GM23338 (cell line): ENCODE results near the gene CRABP1. TPM values are rescaled to one million over a fixed set of nuclear protein-coding genes. Genes with fewer than 3 reads are reported as not detected.

Source experiments
- ATAC-seq: fragments of 200-7000 bp; cut with Tn5 transposase; 3 replicates; pipeline ENCODE4 v1.9.1; 2020
- DNase-seq: peaks from one replicate; pipeline ENCODE4 v3.0.0-alpha.2; 2015; ENCODE audit warnings: low spot score
- H2AFZ ChIP-seq: fragments of 200-600 bp; sonication (generic); 2 replicates; pipeline ENCODE4 v1.8.0; 2016; ENCODE audit warnings: antibody characterized with exemption, mild to moderate bottlenecking, moderate library complexity
- H3F3A ChIP-seq: fragments of 200-600 bp; sonication (generic); replicated peaks from 2 replicates; pipeline ENCODE4 v1.8.0; 2017; ENCODE audit warnings: antibody characterized with exemption, mixed run types, low read depth
- H3K27ac ChIP-seq: fragments of 200-600 bp; sonication (generic); 2 replicates; pipeline ENCODE4 v1.6.1; 2016; ENCODE audit warnings: low read depth
- H3K27me3 ChIP-seq: fragments of 200-600 bp; sonication (generic); 2 replicates; pipeline ENCODE4 v1.8.0; 2016; ENCODE audit warnings: mild to moderate bottlenecking, mixed run types, moderate library complexity; ENCODE audit not compliant: insufficient read depth
- H3K36me3 ChIP-seq: fragments of 200-600 bp; sonication (generic); 2 replicates; pipeline ENCODE4 v1.8.0; 2016; ENCODE audit warnings: mild to moderate bottlenecking; ENCODE audit not compliant: insufficient read depth
- H3K4me1 ChIP-seq: fragments of 200-600 bp; sonication (generic); 2 replicates; pipeline ENCODE4 v1.8.0; 2016; ENCODE audit warnings: mild to moderate bottlenecking, moderate library complexity; ENCODE audit not compliant: insufficient read depth
- H3K4me2 ChIP-seq: fragments of 200-600 bp; sonication (generic); 2 replicates; pipeline ENCODE4 v1.7.1; 2017; ENCODE audit warnings: mixed run types
- H3K4me3 ChIP-seq: fragments of 200-600 bp; sonication (generic); 2 replicates; pipeline ENCODE4 v1.6.1; 2016; ENCODE audit warnings: mixed run types
- H3K79me2 ChIP-seq: fragments of 200-600 bp; sonication (generic); replicated peaks from 2 replicates; pipeline ENCODE4 v1.8.0; 2017; ENCODE audit warnings: mild to moderate bottlenecking; ENCODE audit not compliant: insufficient read depth
- H3K9me2 ChIP-seq: fragments of 200-600 bp; sonication (generic); 2 replicates; pipeline ENCODE4 v1.8.0; 2017; ENCODE audit not compliant: insufficient read depth
- H4K20me1 ChIP-seq: fragments of 200-600 bp; sonication (generic); replicated peaks from 2 replicates; pipeline ENCODE4 v1.8.0; 2017; ENCODE audit warnings: mild to moderate bottlenecking; ENCODE audit not compliant: insufficient read depth
- H3K27ac Mint-ChIP-seq: 2 replicates; pipeline ENCODE4 v1.8.0; 2020; ENCODE audit warnings: inconsistent platforms, mild to moderate bottlenecking, moderate library complexity, mixed read lengths
- H3K27me3 Mint-ChIP-seq: 3 replicates; pipeline ENCODE4 v1.8.0; 2022; ENCODE audit warnings: low read depth, mild to moderate bottlenecking, moderate library complexity, mixed read lengths, inconsistent platforms; ENCODE audit not compliant: insufficient read depth, poor library complexity
- H3K36me3 Mint-ChIP-seq: 3 replicates; pipeline ENCODE4 v1.8.0; 2021; ENCODE audit warnings: low read depth, mild to moderate bottlenecking, inconsistent platforms, moderate library complexity, mixed read lengths
- H3K4me1 Mint-ChIP-seq: 3 replicates; pipeline ENCODE4 v1.8.0; 2020; ENCODE audit warnings: mild to moderate bottlenecking, inconsistent platforms, mixed read lengths
- H3K4me3 Mint-ChIP-seq: 3 replicates; pipeline ENCODE4 v1.8.0; 2021; ENCODE audit warnings: moderate library complexity, mild to moderate bottlenecking, inconsistent platforms, mixed read lengths
- H3K9me3 Mint-ChIP-seq: 3 replicates; pipeline ENCODE4 v1.8.0; 2020; ENCODE audit warnings: moderate library complexity, mild to moderate bottlenecking, inconsistent platforms, mixed read lengths
- EZH2phosphoT487 ChIP-seq: fragments of 200-600 bp; sonication (generic); IDR thresholded peaks from one replicate; pipeline ENCODE4 v1.8.1; 2018; ENCODE audit warnings: antibody characterized with exemption; ENCODE audit not compliant: unreplicated experiment
- JUNB ChIP-seq: IDR thresholded peaks from one replicate; pipeline ENCODE4 v1.6.1; 2016; ENCODE audit warnings: antibody characterized with exemption; ENCODE audit not compliant: unreplicated experiment
- NANOG ChIP-seq: IDR thresholded peaks from 2 replicates; pipeline ENCODE4 v1.6.1; 2016; ENCODE audit warnings: antibody characterized with exemption, borderline replicate concordance
- POLR2AphosphoS5 ChIP-seq: IDR thresholded peaks from 2 replicates; pipeline ENCODE4 v1.6.1; 2016; ENCODE audit warnings: antibody characterized with exemption, low read depth
- STAT1 ChIP-seq: IDR thresholded peaks from one replicate; pipeline ENCODE4 v1.6.1; 2016; ENCODE audit warnings: antibody characterized with exemption; ENCODE audit not compliant: unreplicated experiment
- ZNF114 ChIP-seq: fragments of 250-450 bp; sonication (Bioruptor Pico); IDR thresholded peaks from 2 replicates; pipeline ENCODE4 v1.5.0; 2020; ENCODE audit warnings: mild to moderate bottlenecking, moderate library complexity
- polyA plus RNA-seq: library from polyadenylated mRNA; unstranded; fragments of >200 nt; fragmentation: Nextera tagmentation; extraction: Ambion mirVana; gene quantifications from 2 replicates; pipeline ENCODE4 v1.2.1, GENCODE V29; 2016
- total RNA-seq: library from RNA; depleted of rRNA; stranded (reverse); fragments of >200 nt; shearing (Covaris generic); gene quantifications from 2 replicates; pipeline ENCODE4 v1.2.3, GENCODE V29; 2014
- TF ChIP-seq, protein P1 (sequence below): fragments of 250-450 bp; sonication (Bioruptor Pico); IDR thresholded peaks from 2 replicates; pipeline ENCODE4 v1.5.0; 2020; ENCODE audit warnings: mild to moderate bottlenecking, moderate library complexity
- TF ChIP-seq, protein P2 (sequence below): IDR thresholded peaks from one replicate; pipeline ENCODE4 v1.6.1; 2018; ENCODE audit warnings: antibody characterized with exemption; ENCODE audit not compliant: unreplicated experiment
- TF ChIP-seq, protein P3 (sequence below), 2 experiments: fragments of 200-600 bp in 1 of 2; sonication (generic) in 1 of 2; conservative IDR thresholded peaks; 2 replicates each; pipeline versions ENCODE4 v1.5.1 to v1.6.1; 2016 to 2017; ENCODE audit warnings: antibody characterized with exemption in 2 of 2, low read depth in 2 of 2, mild to moderate bottlenecking in 2 of 2, moderate library complexity in 1 of 2

CRABP1 gene
- total and polyA plus RNA-seq, 2 experiments from 2014 or later, result 156 to 522 TPM

DNA sequence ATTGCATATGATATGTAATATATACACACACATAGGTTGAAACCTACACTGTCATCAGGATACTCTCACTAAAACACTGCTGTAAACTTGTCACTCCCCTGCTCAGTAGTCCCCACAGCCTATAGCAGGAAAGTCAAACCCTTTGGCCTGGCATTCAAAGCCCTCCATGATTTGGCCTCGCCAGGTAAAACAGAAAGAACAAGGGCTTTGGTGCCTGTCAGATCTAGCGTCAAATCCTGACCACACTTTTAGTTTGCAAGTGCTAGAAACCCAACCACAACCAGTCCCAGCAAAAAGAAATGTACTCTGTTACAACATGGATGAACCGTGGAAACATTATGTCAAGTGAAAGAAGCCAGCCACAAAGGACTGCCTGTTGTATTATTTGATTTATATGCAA lies 11.4 kb downstream of the CRABP1 start (continued):
- no peak for TF ChIP-seq POLR2AphosphoS5
- no peak for TF ChIP-seq JUNB
- TF ChIP-seq EZH2phosphoT487, result no peak

DNA sequence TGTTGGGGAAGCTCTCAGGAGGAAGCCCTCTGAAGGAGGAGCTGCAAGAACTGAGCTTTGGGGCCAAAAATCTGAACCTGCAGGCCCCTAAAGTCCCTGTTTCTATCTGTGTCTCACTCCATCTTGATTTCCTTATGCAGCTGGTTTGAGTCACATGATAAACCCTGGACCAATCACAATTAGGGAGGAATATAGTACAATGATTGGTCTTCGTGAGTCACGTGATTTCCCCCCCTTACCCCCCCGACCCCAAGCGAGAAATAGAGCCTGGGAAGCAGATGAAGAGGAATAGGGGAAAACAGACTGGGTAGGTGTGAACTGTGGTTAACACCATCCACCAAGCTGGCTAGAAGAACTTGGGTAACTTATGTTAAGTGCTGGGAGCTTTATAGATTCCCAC lies 12.9 kb downstream of the CRABP1 start:
- H3K9me2 ChIP-seq, result no peaks in the 10 kb centered on the region; the same call in 1 of the 2 replicates
- H2AFZ ChIP-seq, result peak overlapping the region; percentile 76
- peak; percentile 28; the same call in 1 of the 3 replicates for ATAC-seq
- Mint-ChIP-seq H3K27me3 (peaks cover 2% of the 10 kb centered on the region), H3K36me3 (peaks cover 10% of the 10 kb centered on the region), H3K4me1 (peaks cover 8% of the 10 kb centered on the region), H3K4me3 (no peak overlapping the region), H3K9me3 (no peaks in the 10 kb centered on the region), H3K27ac (no peak overlapping the region)
- no peaks in the 10 kb centered on the region for H3K79me2 ChIP-seq
- peaks cover 3% of the 10 kb centered on the region; the same call in 1 of the 2 replicates for H3K36me3 ChIP-seq
- peak; percentile 51 for DNase-seq
- H3F3A ChIP-seq, result no peaks in the 10 kb centered on the region
- H3K4me1 ChIP-seq, result no peaks in the 10 kb centered on the region
- no peak overlapping the region for H3K4me2 ChIP-seq
- no peaks in the 10 kb centered on the region for H4K20me1 ChIP-seq
- no peak overlapping the region for H3K4me3 ChIP-seq
- H3K27me3 ChIP-seq, result no peaks in the 10 kb centered on the region
- H3K27ac ChIP-seq, result no peak overlapping the region
- TF ChIP-seq, protein P1, sequence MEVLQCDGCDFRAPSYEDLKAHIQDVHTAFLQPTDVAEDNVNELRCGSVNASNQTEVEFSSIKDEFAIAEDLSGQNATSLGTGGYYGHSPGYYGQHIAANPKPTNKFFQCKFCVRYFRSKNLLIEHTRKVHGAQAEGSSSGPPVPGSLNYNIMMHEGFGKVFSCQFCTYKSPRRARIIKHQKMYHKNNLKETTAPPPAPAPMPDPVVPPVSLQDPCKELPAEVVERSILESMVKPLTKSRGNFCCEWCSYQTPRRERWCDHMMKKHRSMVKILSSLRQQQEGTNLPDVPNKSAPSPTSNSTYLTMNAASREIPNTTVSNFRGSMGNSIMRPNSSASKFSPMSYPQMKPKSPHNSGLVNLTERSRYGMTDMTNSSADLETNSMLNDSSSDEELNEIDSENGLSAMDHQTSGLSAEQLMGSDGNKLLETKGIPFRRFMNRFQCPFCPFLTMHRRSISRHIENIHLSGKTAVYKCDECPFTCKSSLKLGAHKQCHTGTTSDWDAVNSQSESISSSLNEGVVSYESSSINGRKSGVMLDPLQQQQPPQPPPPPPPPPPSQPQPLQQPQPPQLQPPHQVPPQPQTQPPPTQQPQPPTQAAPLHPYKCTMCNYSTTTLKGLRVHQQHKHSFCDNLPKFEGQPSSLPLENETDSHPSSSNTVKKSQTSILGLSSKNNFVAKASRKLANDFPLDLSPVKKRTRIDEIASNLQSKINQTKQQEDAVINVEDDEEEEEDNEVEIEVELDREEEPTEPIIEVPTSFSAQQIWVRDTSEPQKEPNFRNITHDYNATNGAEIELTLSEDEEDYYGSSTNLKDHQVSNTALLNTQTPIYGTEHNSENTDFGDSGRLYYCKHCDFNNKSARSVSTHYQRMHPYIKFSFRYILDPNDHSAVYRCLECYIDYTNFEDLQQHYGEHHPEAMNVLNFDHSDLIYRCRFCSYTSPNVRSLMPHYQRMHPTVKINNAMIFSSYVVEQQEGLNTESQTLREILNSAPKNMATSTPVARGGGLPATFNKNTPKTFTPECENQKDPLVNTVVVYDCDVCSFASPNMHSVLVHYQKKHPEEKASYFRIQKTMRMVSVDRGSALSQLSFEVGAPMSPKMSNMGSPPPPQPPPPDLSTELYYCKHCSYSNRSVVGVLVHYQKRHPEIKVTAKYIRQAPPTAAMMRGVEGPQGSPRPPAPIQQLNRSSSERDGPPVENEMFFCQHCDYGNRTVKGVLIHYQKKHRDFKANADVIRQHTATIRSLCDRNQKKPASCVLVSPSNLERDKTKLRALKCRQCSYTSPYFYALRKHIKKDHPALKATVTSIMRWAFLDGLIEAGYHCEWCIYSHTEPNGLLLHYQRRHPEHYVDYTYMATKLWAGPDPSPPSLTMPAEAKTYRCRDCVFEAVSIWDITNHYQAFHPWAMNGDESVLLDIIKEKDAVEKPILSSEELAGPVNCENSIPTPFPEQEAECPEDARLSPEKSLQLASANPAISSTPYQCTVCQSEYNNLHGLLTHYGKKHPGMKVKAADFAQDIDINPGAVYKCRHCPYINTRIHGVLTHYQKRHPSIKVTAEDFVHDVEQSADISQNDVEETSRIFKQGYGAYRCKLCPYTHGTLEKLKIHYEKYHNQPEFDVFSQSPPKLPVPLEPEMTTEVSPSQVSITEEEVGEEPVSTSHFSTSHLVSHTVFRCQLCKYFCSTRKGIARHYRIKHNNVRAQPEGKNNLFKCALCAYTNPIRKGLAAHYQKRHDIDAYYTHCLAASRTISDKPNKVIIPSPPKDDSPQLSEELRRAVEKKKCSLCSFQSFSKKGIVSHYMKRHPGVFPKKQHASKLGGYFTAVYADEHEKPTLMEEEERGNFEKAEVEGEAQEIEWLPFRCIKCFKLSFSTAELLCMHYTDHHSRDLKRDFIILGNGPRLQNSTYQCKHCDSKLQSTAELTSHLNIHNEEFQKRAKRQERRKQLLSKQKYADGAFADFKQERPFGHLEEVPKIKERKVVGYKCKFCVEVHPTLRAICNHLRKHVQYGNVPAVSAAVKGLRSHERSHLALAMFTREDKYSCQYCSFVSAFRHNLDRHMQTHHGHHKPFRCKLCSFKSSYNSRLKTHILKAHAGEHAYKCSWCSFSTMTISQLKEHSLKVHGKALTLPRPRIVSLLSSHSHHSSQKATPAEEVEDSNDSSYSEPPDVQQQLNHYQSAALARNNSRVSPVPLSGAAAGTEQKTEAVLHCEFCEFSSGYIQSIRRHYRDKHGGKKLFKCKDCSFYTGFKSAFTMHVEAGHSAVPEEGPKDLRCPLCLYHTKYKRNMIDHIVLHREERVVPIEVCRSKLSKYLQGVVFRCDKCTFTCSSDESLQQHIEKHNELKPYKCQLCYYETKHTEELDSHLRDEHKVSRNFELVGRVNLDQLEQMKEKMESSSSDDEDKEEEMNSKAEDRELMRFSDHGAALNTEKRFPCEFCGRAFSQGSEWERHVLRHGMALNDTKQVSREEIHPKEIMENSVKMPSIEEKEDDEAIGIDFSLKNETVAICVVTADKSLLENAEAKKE (CRISPR knock-in tag), result no peak
- no peak for TF ChIP-seq STAT1

DNA sequence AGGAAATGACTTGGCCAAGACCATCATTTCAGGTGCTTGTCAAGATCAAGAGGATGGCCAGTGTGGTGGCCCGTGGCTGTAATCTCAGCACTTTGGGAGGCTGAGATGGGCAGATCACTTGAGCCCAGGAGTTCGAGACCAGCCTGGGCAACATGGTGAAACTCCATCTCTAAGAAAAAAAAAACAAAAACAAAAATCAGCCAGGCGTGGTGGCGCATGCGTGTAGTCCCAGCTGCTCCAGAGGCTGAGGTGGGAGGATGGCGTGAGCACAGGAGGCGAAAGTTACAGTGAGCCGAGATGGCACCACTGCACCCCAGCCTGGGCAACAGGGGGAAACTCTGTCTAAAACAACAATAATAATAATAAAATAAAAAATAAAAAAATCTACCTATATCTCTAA lies 15.0 kb downstream of the CRABP1 start:
- no peaks in the 10 kb centered on the region; the same call in 1 of the 2 replicates for H3K9me2 ChIP-seq
- no peaks in the 10 kb centered on the region for H4K20me1 ChIP-seq
- H3K27me3 ChIP-seq, result no peaks in the 10 kb centered on the region
- H3K79me2 ChIP-seq, result no peaks in the 10 kb centered on the region
- Mint-ChIP-seq H3K9me3 (no peaks in the 10 kb centered on the region), H3K4me1 (peaks cover 15% of the 10 kb centered on the region), H3K27me3 (peaks cover 1% of the 10 kb centered on the region), H3K27ac (no peak overlapping the region), H3K36me3 (no peaks in the 10 kb centered on the region), H3K4me3 (no peak overlapping the region)
- no peaks in the 10 kb centered on the region for H3K36me3 ChIP-seq
- no peak overlapping the region for H3K4me2 ChIP-seq
- no peak overlapping the region for H3K27ac ChIP-seq
- H2AFZ ChIP-seq, result no peak overlapping the region
- DNase-seq, result no peak
- no peak for ATAC-seq
- no peaks in the 10 kb centered on the region for H3F3A ChIP-seq
- no peak overlapping the region for H3K4me3 ChIP-seq
- 0 out of 2 replicates have a peak, but pooled peaks cover 2% of the 10 kb centered on the region for H3K4me1 ChIP-seq
- no peak for TF ChIP-seq NANOG
- TF ChIP-seq STAT1, result no peak
- TF ChIP-seq JUNB, result no peak
- TF ChIP-seq, protein P2, sequence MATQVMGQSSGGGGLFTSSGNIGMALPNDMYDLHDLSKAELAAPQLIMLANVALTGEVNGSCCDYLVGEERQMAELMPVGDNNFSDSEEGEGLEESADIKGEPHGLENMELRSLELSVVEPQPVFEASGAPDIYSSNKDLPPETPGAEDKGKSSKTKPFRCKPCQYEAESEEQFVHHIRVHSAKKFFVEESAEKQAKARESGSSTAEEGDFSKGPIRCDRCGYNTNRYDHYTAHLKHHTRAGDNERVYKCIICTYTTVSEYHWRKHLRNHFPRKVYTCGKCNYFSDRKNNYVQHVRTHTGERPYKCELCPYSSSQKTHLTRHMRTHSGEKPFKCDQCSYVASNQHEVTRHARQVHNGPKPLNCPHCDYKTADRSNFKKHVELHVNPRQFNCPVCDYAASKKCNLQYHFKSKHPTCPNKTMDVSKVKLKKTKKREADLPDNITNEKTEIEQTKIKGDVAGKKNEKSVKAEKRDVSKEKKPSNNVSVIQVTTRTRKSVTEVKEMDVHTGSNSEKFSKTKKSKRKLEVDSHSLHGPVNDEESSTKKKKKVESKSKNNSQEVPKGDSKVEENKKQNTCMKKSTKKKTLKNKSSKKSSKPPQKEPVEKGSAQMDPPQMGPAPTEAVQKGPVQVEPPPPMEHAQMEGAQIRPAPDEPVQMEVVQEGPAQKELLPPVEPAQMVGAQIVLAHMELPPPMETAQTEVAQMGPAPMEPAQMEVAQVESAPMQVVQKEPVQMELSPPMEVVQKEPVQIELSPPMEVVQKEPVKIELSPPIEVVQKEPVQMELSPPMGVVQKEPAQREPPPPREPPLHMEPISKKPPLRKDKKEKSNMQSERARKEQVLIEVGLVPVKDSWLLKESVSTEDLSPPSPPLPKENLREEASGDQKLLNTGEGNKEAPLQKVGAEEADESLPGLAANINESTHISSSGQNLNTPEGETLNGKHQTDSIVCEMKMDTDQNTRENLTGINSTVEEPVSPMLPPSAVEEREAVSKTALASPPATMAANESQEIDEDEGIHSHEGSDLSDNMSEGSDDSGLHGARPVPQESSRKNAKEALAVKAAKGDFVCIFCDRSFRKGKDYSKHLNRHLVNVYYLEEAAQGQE, result no peak
- TF ChIP-seq, protein P3, sequence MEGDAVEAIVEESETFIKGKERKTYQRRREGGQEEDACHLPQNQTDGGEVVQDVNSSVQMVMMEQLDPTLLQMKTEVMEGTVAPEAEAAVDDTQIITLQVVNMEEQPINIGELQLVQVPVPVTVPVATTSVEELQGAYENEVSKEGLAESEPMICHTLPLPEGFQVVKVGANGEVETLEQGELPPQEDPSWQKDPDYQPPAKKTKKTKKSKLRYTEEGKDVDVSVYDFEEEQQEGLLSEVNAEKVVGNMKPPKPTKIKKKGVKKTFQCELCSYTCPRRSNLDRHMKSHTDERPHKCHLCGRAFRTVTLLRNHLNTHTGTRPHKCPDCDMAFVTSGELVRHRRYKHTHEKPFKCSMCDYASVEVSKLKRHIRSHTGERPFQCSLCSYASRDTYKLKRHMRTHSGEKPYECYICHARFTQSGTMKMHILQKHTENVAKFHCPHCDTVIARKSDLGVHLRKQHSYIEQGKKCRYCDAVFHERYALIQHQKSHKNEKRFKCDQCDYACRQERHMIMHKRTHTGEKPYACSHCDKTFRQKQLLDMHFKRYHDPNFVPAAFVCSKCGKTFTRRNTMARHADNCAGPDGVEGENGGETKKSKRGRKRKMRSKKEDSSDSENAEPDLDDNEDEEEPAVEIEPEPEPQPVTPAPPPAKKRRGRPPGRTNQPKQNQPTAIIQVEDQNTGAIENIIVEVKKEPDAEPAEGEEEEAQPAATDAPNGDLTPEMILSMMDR (conservative IDR thresholded peaks at IDR 0.05; ENCODE audit: low read depth in 2 of 2), result no peak
- no peak for TF ChIP-seq ZNF114
- TF ChIP-seq EZH2phosphoT487, result no peak
- TF ChIP-seq POLR2AphosphoS5, result no peak
